GM12875 (cell line): ENCODE results near the gene CEP131.

ENCODE experiments used
- H3K4me3 ChIP-seq: one replicate; pipeline ENCODE4 v1.5.1; 2011; ENCODE audit warnings: low read depth, low read length, control low read depth
- CTCF ChIP-seq: IDR thresholded peaks from 2 replicates; pipeline ENCODE4 v1.5.1; 2011; ENCODE audit warnings: low read depth, mild to moderate bottlenecking, control low read depth, inconsistent platforms, low read length, moderate library complexity, borderline replicate concordance; ENCODE audit not compliant: insufficient read depth

The CEP131 gene

GRCh38 chr17:81263371-81264181 is 40.8 kb upstream of the CEP131 start:
- H3K4me3 ChIP-seq: no peak overlapping the region
- no peak for TF ChIP-seq CTCF

- H3K4me3 ChIP-seq: no peak overlapping the region
- no peak for TF ChIP-seq CTCF
Measured at GRCh38 chr17:81261582-81262336, 39.0 kb upstream of the CEP131 start.

- no peak overlapping the region for H3K4me3 ChIP-seq
- no peak for TF ChIP-seq CTCF
Measured at GRCh38 chr17:81261096-81261495, 38.3 kb upstream of the CEP131 start.

GRCh38 chr17:81260641-81261040 is 37.9 kb upstream of the CEP131 start:
- TF ChIP-seq CTCF: no peak
- H3K4me3 ChIP-seq: no peak overlapping the region

GRCh38 chr17:81260171-81260570 is 37.4 kb upstream of the CEP131 start:
- no peak overlapping the region for H3K4me3 ChIP-seq
- TF ChIP-seq CTCF: no peak

- H3K4me3 ChIP-seq: no peak overlapping the region
- TF ChIP-seq CTCF: no peak
Measured at GRCh38 chr17:81259058-81259605, 36.4 kb upstream of the CEP131 start.
